ENCODE results near the gene PLD1.

Gene PLD1

DNA sequence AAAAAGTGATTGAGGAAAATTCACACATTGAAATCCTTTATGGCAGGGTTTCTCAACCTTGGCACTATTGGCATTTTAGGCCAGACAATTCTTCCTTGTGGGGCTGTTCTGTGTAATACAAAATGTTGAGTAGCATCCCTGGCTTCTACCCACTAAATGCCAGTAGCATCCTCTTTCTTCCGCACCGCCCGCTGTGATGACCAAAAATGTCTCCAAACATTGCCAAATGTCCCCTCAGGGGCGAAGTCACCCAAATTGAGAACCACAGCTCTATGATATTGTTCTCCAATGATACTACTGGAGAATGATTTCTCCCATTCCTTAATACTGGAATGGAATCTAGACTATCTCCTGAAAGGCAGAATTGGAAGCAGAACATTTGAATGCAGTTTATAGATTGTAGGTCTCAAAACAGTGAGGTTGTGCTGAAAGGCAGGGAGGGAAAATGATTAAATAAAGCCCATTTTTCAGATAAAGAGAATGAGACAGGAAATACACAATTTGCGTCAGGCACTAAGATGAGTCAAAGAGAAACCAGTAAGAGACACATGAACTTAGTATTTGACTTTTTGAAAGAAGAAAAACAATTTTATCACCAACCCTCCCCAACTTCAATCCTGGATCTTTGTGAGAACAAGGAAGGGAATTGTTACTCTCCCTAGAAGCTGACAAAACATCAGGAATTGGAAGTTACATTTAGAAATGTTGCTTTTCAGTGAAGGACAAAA, 248.5 kb downstream of the PLD1 start:
- no peak for DNase-seq (ENCODE audit: low read depth in 2 of 2)

DNA sequence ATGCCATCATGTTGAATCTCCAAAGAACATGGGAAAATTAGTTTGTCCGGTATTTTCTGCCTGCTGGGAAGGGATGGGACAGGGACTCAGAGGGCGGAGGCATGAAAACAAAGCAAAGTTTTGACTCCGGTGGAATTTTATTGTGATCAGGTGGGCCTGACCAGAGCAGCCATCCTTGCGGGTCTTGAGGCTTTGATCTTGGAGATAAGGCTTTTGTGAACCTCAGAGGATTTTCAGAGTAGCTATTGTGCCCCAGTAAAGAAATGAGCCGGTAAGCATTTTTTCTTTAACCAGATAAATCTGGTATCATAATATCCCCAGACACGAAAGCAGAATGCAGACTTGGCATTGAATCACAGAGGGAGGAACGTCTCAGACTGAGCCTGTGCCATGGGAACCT, 250.7 kb downstream of the PLD1 start:
- DNase-seq (ENCODE audit: low read depth in 2 of 2) = no peak

DNA sequence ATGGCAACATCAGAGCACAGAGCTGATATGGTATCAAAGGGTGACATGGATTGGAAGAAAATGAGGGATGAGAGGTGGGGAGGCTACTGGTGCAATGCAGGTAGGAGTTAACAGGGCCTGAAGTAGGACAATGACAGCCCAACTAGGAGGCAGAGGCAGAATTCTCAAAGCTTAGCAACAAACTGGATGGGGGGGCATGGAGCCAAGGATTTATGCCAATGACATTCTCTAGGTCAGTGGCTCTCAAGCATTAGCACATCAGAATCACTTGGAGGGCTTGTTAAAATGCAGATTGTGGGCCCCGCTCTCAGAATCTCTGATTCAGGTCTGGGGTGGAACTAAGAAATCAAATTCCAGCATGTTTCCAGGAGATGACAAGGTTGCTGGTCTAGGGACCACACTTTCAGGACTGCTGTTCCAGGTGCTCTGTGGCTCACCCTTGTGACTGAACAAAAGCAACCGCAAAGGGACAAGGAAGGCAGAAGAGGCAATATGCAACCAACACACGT, 252.0 kb downstream of the PLD1 start:
- no peak for DNase-seq (ENCODE audit: low read depth in 2 of 2)

DNA sequence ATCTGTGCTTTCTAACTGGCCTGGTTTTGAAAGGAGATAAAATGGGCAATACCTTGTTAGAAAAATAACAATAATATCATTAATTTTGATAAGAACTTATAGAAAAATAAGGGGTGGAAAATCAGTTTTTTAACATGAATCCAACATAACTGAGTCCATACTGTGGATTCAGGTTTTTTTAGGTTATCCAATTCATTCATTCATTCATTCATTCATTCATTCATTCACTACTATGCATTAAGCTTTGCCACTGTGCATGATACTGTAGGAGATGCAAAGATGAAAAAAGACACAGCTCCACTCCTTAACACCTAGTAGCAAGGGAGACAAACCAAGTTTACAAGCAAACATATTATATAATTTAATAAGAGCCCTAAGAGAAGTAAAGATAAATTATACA, 253.1 kb downstream of the PLD1 start:
- DNase-seq (ENCODE audit: low read depth in 2 of 2) = no peak

DNA sequence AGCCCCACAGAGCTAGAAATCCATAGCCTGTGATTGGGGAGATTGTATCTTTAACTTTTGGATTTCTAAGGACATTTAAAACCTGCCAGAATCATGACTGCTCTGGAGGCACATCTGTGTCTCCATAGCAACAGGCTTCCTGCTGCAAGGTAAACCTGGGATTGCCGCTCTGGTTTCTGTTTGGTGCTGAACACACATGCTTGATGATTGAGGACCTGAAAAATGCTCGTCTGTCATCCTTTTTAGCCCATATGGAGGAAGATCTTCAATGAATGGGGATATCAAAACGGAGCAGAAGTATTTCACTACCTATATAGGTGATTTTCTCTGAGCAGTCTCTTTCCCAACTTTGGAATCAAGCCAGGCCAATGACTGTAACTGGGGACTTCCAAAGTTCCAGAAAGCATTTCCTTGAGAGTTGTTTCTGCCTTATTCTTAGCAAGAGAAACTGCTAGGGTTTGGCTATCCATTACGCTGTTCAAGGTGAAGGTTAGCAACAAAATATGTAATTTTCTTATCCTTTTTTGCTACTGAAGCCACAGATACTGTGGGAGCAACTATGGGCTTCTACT, 253.6 kb downstream of the PLD1 start:
- DNase-seq (ENCODE audit: low read depth in 2 of 2) = no peak

DNA sequence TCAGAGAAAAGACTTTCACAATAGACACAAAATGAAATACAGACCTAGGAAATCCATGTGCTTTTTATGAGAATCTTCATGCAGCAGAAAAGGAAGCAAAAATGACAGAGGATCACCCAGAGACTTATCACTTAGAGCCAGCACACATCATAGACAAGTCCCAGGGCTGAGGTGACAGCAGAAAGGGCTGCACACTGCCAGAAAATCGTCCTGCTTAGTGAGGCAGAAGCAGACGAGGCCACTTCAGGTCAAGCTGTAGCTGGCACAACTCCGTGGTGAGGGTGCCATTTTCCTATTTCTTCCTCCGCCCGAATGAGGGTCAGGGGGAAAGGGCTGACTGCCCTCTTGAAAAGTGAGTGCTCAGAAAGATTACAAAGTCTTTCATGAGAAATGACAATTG, 254.1 kb downstream of the PLD1 start:
- DNase-seq (ENCODE audit: low read depth in 2 of 2) = no peak

DNA sequence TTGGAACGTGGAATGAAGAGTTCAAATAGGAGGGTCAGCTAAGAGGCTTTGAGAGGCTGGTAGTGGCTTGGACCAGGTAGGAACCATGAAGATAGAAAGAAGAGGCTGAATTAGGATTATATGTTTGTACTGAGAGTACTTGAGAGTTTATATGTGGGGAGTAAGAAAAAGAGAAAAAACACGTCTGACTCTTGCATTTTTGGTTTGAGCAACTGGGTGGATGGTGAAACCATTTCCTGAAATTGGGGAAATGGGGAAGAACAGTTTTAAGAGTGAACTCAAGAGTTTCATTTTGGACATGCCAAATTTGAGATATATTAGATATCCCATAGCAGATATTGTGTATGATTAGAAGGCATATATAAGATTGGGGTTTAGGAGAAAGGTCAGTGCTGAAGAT, 257.2 kb downstream of the PLD1 start:
- no peak for DNase-seq (ENCODE audit: low read depth in 2 of 2)

DNA sequence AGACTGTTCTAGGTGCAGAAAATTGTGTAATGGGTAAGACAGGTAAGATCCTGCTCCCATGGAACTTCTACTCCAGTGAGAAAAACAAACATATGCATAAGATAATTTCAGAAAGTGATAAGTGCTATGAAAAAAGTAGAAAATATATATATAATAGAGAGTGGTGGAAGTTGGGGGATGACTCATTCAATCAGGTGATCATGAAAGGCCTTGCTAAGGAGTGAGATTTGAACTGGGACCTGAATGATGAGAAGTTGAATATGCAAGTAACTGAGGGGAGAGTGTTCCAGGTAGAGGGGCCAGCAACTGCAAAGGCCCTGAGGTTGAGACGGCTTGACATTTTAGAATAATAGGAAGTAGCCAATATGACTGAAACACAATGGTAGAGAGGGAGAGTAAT, 257.8 kb downstream of the PLD1 start:
- DNase-seq (ENCODE audit: low read depth in 2 of 2) = no peak

DNA sequence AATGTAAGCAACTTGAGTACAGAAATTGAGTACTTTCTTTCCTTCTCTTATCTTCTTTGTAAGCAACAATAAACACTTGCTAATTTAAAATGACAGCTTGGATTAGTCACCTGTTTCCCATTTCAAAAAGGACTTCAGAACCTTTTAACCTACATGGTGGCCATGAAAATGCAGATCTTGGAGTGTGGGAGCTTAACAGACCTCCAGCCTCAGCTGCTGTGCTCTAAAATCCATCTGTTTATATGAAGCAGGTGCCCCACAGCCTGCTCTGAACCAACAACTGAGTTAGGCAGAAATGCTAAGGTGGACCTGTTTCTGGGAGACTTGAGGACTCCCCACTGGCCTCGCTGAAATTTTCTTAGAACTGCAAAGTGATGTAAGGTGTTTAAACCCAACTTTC, 259.0 kb downstream of the PLD1 start:
- DNase-seq (ENCODE audit: low read depth in 2 of 2) = no peak
